Mammary epithelial cell (primary cell): Measurements from ENCODE around the gene LARP7.

Experiments
- CTCF ChIP-seq, 2 donors: IDR thresholded peaks in 1 of 2; conservative IDR thresholded peaks in 1 of 2; 2 replicates each; pipeline ENCODE4 v1.5.1; 2011 to 2012; ENCODE audit warnings: inconsistent platforms in 2 of 2, low read length in 2 of 2, mild to moderate bottlenecking in 2 of 2, control low read depth in 1 of 2, low read depth in 1 of 2; ENCODE audit not compliant: insufficient read depth in 1 of 2; ENCODE audit errors: extremely low read depth in 1 of 2
- EZH2 ChIP-seq: IDR thresholded peaks from 2 replicates; pipeline ENCODE4 v1.6.1; 2012; ENCODE audit warnings: low read length, inconsistent platforms, borderline replicate concordance

GRCh38 chr4:112648263-112649054 lies 11.5 kb downstream of the LARP7 start:
- no peak for TF ChIP-seq CTCF (conservative IDR thresholded peaks at IDR 0.05 in 1 of 2, IDR thresholded peaks at IDR 0.05 in 1 of 2; ENCODE audit: extremely low read depth in 1 of 2, insufficient read depth in 1 of 2, low read depth in 1 of 2, low read length in 2 of 2)
- TF ChIP-seq EZH2: no peak
